GM12872 (cell line): ENCODE results near the gene MRPL38.
A peak's percentile ranks its signal among the peaks of the same experiment; 100 is the strongest.

Experiments
- TF ChIP-seq, protein P1 (sequence below): IDR thresholded peaks from 3 replicates; pipeline ENCODE4 v1.5.1; 2011; ENCODE audit warnings: low read depth, mild to moderate bottlenecking, low read length, moderate library complexity; ENCODE audit not compliant: insufficient read depth

MRPL38 gene

DNA sequence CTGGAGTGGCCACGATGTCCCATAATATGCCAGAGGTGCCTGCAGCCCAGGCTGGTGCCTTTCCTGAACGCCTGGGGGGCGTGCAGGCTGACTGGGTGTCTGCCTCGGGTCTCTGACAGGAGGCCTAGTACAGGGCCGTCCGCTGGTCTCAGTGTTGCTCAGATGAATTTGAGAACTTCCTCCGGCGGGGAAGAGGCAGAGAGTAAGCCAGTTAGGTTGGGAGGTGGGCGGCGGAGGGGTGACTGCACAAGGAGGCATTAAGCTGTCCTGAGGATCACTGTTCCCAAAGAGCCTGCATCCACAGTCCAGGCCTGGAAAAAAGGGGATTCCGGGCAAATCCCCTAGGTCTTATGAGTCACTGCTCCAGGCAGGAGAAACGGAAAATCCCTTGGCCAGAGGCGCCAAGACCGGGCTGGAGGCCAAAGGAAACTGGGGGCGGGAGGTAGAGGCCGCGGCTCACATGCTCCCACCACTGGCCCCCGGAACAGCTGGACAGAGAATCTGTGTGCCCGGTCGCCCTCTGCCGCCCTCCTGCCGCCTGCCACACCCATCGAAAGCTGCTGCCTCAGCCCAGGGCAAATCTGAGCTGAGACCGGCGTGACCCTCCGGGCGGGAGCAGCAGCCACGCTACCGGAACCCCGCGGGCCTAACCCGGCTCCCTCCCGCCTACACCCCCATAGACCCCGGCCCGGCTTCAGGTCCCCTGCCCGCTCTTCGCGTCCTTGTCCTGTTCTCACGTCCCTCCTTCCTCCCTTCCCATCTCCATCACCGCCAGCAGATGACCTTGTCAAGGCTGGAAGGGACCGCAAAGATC lies 27.5 kb downstream of the MRPL38 start:
- TF ChIP-seq, protein P1, sequence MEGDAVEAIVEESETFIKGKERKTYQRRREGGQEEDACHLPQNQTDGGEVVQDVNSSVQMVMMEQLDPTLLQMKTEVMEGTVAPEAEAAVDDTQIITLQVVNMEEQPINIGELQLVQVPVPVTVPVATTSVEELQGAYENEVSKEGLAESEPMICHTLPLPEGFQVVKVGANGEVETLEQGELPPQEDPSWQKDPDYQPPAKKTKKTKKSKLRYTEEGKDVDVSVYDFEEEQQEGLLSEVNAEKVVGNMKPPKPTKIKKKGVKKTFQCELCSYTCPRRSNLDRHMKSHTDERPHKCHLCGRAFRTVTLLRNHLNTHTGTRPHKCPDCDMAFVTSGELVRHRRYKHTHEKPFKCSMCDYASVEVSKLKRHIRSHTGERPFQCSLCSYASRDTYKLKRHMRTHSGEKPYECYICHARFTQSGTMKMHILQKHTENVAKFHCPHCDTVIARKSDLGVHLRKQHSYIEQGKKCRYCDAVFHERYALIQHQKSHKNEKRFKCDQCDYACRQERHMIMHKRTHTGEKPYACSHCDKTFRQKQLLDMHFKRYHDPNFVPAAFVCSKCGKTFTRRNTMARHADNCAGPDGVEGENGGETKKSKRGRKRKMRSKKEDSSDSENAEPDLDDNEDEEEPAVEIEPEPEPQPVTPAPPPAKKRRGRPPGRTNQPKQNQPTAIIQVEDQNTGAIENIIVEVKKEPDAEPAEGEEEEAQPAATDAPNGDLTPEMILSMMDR, result 0 out of 3 replicates have a peak, but pooled peaks have one; percentile 2

DNA sequence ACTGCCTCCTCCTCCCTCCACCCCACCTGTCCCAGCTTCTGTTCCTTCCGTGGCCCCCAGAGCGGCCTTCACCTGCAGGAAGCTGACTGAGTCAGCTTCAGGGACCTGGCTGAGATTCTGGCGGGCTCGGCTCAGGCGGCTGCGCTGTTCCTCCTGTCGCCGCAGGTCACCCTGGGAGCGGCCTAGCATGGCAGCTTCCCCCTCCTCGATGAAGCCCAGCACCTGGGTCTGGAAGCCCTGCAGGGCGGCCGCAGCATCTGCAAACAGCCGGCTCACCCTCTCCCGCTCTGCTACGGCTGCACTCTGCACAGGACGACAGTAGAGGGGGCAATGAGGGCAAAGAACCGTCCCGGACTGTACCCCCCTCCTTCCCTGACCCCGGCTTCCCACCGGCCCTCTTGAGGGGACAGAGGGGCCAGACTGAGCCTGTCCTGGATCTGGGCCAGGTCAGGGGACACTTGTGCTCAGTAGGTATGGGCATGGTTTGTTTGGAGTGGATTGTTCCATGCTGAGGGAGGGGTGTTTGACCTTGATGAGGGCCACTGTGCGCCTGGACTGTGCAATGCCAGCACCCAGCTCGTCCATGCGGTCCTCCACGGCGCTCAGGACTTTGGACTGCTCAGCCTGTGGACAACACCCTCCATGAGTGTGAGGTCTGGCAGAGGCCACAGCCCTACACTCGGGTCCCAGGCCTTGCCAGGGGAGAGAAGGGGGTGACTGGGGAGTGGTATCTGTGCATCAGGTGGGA lies 28.3 kb downstream of the MRPL38 start:
- TF ChIP-seq, protein P1, result peak; percentile 57

DNA sequence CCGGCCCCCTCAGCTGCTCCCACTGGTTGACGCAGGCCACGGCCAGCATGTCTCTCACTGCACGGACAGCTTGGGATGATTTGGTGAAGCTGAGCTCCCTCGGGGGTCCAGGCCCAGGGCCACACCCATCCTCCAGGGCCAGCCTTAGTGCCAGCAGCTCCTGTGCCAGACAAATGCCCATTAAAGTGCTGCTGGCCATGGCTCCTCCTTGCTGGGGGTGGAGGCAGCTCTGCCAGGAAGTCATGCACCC lies 28.8 kb downstream of the MRPL38 start:
- TF ChIP-seq, protein P1, result no peak

DNA sequence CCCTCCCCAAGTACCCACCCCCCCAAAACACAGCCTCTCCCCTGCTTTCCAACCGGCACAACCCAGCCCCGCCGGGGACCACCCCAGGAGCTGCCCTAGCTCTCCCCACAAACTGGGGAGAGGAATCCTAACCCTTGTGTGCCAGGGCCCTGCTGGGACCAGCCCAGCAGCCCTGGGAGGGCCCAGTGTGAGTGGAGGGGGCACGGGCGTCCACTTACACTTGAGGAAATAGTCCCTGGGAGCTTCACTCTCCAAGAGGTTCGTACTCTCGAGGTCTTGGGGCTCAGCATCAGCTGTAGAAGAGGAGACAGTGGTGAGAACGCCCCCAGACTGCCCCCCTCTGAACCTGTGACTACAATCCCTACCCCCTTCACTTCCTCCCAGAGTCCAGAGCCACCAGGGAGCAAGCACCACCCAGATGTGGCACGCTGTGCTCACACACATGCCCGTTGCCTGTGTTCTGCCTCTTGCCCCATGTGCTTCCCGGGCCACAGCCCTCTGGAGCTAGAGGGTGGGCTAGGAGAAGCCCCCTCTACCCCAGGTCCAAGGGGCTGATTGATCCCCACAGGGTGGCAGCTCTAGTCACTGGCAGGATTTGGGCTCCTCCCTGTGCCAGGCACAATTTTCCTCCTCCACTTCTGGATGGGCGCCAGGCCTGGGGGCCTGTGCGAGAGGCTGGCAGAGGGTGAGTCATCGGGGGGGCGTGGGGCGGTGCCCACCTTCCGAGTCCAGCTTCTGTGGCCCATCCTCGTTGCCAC lies 29.3 kb downstream of the MRPL38 start:
- TF ChIP-seq, protein P1, result no peak

DNA sequence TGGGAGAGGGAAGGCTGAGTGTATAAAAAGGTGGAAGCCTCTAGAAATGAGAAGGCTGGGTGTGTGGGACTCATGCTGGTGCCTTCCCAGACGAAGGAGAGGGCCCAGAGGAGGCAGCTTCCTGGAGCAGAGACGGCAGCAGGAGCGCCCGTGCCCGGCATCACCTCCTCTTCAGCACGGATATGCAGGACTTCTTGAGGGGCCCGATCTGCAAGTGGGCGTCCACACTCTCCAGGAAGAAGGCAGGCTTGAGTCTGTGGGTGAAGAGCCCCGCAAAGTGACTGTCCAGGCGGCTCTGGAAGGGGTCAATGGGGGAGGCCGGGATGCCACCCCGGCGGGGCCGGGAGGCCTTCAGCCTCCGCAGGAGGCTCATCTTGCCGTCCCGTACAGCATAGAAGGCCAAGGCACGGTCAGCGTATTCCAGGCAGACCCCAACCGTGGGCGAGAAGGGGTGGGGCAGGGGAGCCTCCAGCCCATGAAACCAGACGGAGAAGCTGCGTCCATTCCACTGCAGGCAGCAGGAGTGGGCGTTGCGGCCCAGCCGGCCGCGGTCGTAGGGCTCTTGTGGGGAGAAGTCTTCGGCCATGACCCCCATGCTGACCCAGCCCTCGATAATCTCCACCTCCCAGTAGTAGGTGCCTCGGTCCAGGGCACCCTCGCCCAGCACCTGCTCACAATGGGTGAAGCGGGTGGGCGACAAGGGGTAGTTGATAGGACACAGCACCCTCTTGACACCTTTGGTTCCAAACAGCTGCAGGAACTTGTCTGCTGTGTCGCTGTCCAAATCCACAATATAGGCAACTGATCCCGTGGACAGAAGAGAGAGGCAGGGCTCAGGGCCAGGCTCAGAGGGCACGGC lies 30.1 kb downstream of the MRPL38 start:
- TF ChIP-seq, protein P1, result no peak

DNA sequence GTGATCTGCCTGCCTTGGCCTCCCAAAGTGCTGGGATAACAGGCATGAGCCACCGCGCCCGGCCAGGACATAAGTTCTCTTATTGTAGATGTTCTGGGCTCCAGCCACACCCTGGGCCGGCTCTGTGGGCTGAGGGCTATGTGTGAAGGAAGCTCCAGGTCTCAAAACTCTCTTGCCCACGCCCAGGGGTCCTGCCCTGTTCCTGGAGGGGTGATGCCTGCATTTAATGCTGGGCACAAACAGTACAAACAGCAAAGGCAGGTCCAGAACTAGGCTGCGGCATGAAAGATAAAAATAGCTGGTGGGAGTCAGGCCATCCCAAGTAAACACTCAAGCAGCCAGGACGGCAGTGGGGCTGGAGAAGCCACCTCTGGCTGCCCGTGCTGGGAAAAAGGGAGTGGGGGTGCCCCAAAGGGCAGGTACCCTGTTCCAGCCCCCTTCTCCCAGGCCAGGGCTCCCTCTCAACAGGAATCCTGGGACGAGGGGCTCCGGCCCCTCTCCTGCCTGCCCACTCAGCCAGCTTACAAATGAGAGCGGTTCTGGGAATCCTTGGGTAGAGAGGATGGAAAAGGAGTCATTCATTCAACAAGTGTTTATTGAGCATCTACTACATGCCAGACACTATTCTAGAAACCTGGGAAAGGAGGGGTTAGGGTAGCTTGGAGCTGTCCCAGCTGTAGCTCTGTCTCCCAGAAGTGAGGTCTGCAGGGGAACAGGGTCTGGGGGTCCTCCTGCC lies 30.9 kb downstream of the MRPL38 start:
- TF ChIP-seq, protein P1, result no peak
